Adrenal gland (tissue), 12 donors: Measurements from ENCODE around the gene DMTF1. TPM values are rescaled to one million over a fixed set of nuclear protein-coding genes. Genes with fewer than 3 reads are reported as not detected.

Experiments
- DNase-seq, 7 donors: peaks; one replicate each; pipeline ENCODE4 v3.0.0-alpha.2; 2019 to 2020
- H3K27ac ChIP-seq, 5 donors: fragments of 200-600 bp; sonication (generic) in 4 of 5; 1 replicate in 3 of 5; 2 replicates in 2 of 5; pipeline versions ENCODE4 v1.5.1 to v1.8.0; 2016 to 2020; ENCODE audit warnings: mild to moderate bottlenecking in 1 of 5
- H3K27me3 ChIP-seq: fragments of 200-600 bp; 2 replicates; pipeline ENCODE4 v1.8.0; 2021
- H3K36me3 ChIP-seq, 2 donors: fragments of 200-600 bp; replicated peaks in 1 of 2; 1 replicate in 1 of 2; 2 replicates in 1 of 2; pipeline versions ENCODE4 v1.5.1 to v1.8.0; 2018 to 2022
- H3K4me1 ChIP-seq, 2 donors: fragments of 200-600 bp; replicated peaks in 1 of 2; 1 replicate in 1 of 2; 2 replicates in 1 of 2; pipeline versions ENCODE4 v1.5.1 to v1.8.0; 2018 to 2021
- H3K4me3 ChIP-seq, 4 donors: fragments of 200-600 bp; sonication (generic) in 3 of 4; one replicate each; pipeline ENCODE4 v1.5.1; 2016 to 2018
- H3K9me3 ChIP-seq, 3 donors: fragments of 200-600 bp; sonication (generic) in 1 of 3; replicated peaks in 1 of 3; 1 replicate in 2 of 3; 2 replicates in 1 of 3; pipeline versions ENCODE4 v1.5.1 to v1.8.0; 2016 to 2021
- CTCF ChIP-seq, 6 experiments: fragments of 450-650 bp in 4 of 6; fragments of 200-600 bp in 2 of 6; sonication (generic) in 1 of 6; IDR thresholded peaks; 1 replicate in 5 of 6; 2 replicates in 1 of 6; pipeline versions ENCODE4 v1.5.1 to v1.8.0; 2016 to 2021; ENCODE audit warnings: antibody characterized with exemption in 6 of 6, mild to moderate bottlenecking in 2 of 6, moderate library complexity in 1 of 6
- POLR2A ChIP-seq, 2 donors: fragments of 450-650 bp; IDR thresholded peaks; one replicate each; pipeline ENCODE4 v1.6.1; 2017; ENCODE audit warnings: antibody characterized with exemption in 2 of 2, mild to moderate bottlenecking in 2 of 2, moderate library complexity in 1 of 2
- WGBS, 4 donors: extraction: QIAGEN DNeasy Blood & Tissue Kit in 2 of 4; methylation state at CpG; one replicate each; pipeline versions ENCODE4 v1.1.5 to v1.1.7; 2013 to 2017; 5-methylcytosine and 5-hydroxymethylcytosine counted together
- intact Hi-C, 2 donors: fragments of 100-400 bp; cut with DNase I; formaldehyde crosslinking; loops; one replicate each; pipeline versions ENCODE4 v1.14.1 to v1.15.0; 2022 to 2023
- polyA plus RNA-seq, 3 donors: library from polyadenylated mRNA; stranded (reverse); fragments of 200-250 nt in 2 of 3; fragments of 350-450 nt in 1 of 3; fragmentation: Illumina TruSeq in 1 of 3; extraction: RNeasy Lipid Tissue Mini Kit (QIAGEN cat#74804) in 1 of 3; gene quantifications; one replicate each; pipeline ENCODE4 v1.2.3, GENCODE V29; 2013 to 2014
- total RNA-seq, 9 donors: library from RNA; depleted of rRNA in 4 of 9; stranded (reverse); fragments of >200 nt in 4 of 9; fragments of 120-200 nt in 1 of 9; fragmentation: NEBNext Ultra II Directional in 1 of 9; extraction: Animal tissue kit (Norgen Biotek cat#: 25700) in 1 of 9; gene quantifications; one replicate each; pipeline versions ENCODE4 v1.1.0 to v1.2.4, GENCODE V29; 2013 to 2023
- donor health status: healthy with polysubstance abuse.
- donor health status: Bipolar disorder and iron deficiency.
- donor health status: DM: yes; HTN: yes; CAD: no.
- donor health status: DM: no; HTN: no; CAD: no.
- donor health status: DM: no; HTN: no; CAD: no.
- donor health status: DM: yes; HTN: yes; CAD: no.

Gene DMTF1
- total and polyA plus RNA-seq, 12 donors, result 17.1 to 149 (median 50.2) TPM

GRCh38 chr7:87218796-87219544 is 66.7 kb downstream of the DMTF1 start:
- Histone ChIP-seq H3K36me3 (no peaks in the 10 kb centered on the region), H3K27ac (peak overlapping the region in 4 of 5 donors; percentile 71 to 88 (median 83)), H3K9me3 (no peaks in the 10 kb centered on the region), H3K27me3 (no peaks in the 10 kb centered on the region), H3K4me1 (peaks cover 13 to 27% of the 10 kb centered on the region in 2 donors), H3K4me3 (peak overlapping the region; percentile 49 to 81 (median 72))
- intact Hi-C loops, result loop anchor here in 1 of 2 donors (10.0 kb wide), 1 partner anchor 54 kb away; no protein-coding TSS in a partner anchor
- 2 to 6% (median 3%) methylated on average over 13 to 17 of the region's 17 CpGs for WGBS, 4 donors
- TF ChIP-seq POLR2A (IDR thresholded peaks at IDR 0.05), result no peak
- peak; percentile 55 to 74 (median 65) for DNase-seq

GRCh38 chr7:87219545-87220025 is 67.3 kb downstream of the DMTF1 start, which contains the start of gene TMEM243:
TMEM243 (minus strand) TSS chr7:87219732; CDS start chr7:87219503, 229 bp downstream.
- no peaks in the 10 kb centered on the region for H3K36me3 ChIP-seq
- H3K27me3 ChIP-seq, result no peaks in the 10 kb centered on the region
- H3K27ac ChIP-seq, result peak within 1 kb of the TSS in 4 of 5 donors; percentile 71 to 88 (median 83)
- H3K9me3 ChIP-seq, result no peaks in the 10 kb centered on the region
- WGBS, 4 donors, result 0 to 2% (median 1%) methylated on average over 27 to 41 of the region's 41 CpGs
- peak within 1 kb of the TSS; percentile 49 to 81 (median 72) for H3K4me3 ChIP-seq
- peaks cover 13 to 27% of the 10 kb centered on the region in 2 donors for H3K4me1 ChIP-seq
- intact Hi-C loops, result loop anchor here (10.0 kb wide), 2 partner anchors 55 to 285 kb away; no protein-coding TSS in a partner anchor
- TF ChIP-seq POLR2A (IDR thresholded peaks at IDR 0.05), result peak; percentile 60 to 68
- TF ChIP-seq CTCF (IDR thresholded peaks at IDR 0.05), result peak in 1 of 6 experiments; percentile 16
- DNase-seq, result peak; percentile 66 to 85 (median 77)

- no peaks in the 10 kb centered on the region for H3K36me3 ChIP-seq
- peaks cover 13 to 27% of the 10 kb centered on the region in 2 donors for H3K4me1 ChIP-seq
- DNase-seq, result peak; percentile 71 to 89 (median 83)
- peak overlapping the region in 4 of 5 donors; percentile 71 to 88 (median 83) for H3K27ac ChIP-seq
- 0 to 1% (median 0%) methylated on average over 14 to 75 of the region's 75 CpGs for WGBS, 4 donors
- no peaks in the 10 kb centered on the region for H3K27me3 ChIP-seq
- no peaks in the 10 kb centered on the region for H3K9me3 ChIP-seq
- intact Hi-C loops, result loop anchor here in 1 of 2 donors (10.0 kb wide), 1 partner anchor 285 kb away; no protein-coding TSS in a partner anchor
- peak overlapping the region; percentile 49 to 81 (median 72) for H3K4me3 ChIP-seq
- TF ChIP-seq CTCF (IDR thresholded peaks at IDR 0.05) (peak in 1 of 6 experiments; percentile 10), POLR2A (IDR thresholded peaks at IDR 0.05) (peak; percentile 70 to 88)
These were observed 67.9 kb downstream of the DMTF1 start for GRCh38 chr7:87220026-87220733.

- 5 to 8% (median 7%) methylated on average over 16 to 17 of the region's 17 CpGs for WGBS, 4 donors
These were observed 68.5 kb downstream of the DMTF1 start for GRCh38 chr7:87220734-87221215.

More at GRCh38 chr7:87220734-87221215, 68.5 kb downstream of the DMTF1 start:
- TF ChIP-seq CTCF (IDR thresholded peaks at IDR 0.05), result no peak
- TF ChIP-seq POLR2A (IDR thresholded peaks at IDR 0.05), result no peak
- Histone ChIP-seq H3K36me3 (no peaks in the 10 kb centered on the region), H3K4me3 (peak overlapping the region in 2 of 4 donors; percentile 72 to 81), H3K27ac (peak overlapping the region in 1 of 5 donors; percentile 85), H3K27me3 (no peaks in the 10 kb centered on the region), H3K9me3 (no peaks in the 10 kb centered on the region), H3K4me1 (peaks cover 13 to 27% of the 10 kb centered on the region in 2 donors)
- peak in 6 of 7 donors; percentile 26 to 63 (median 34) for DNase-seq
- intact Hi-C loops, result loop anchor here in 1 of 2 donors (10.0 kb wide), 1 partner anchor 286 kb away; no protein-coding TSS in a partner anchor
